WTC11 (cell line): ENCODE measurements around the gene UBE2D2. TPM values are rescaled to one million over a fixed set of nuclear protein-coding genes. Genes with fewer than 3 reads are reported as not detected.
A peak's percentile ranks its signal among the peaks of the same experiment; 100 is the strongest.

ENCODE experiments used
- ATAC-seq: fragments of 200-7000 bp; cut with Tn5 transposase; 2 replicates; pipeline ENCODE4 v1.10.0; 2021; ENCODE audit warnings: mild to moderate bottlenecking, moderate library complexity
- CTCF ChIA-PET: fragments of 300-600 bp; sonication (Branson Sonifier 250); formaldehyde crosslinking; loops from one replicate; lab custom pipeline; 2021; ENCODE audit warnings: antibody characterized with exemption; lab: Charles Lee
- POLR2A ChIA-PET: fragments of 350-600 bp; sonication (Branson Sonifier 250); formaldehyde crosslinking; loops from one replicate; lab custom pipeline; 2021; ENCODE audit warnings: antibody characterized with exemption; lab: Charles Lee
- DNase-seq: peaks from one replicate; pipeline ENCODE4 v3.0.0; 2021; ENCODE audit warnings: low spot score
- H3K27ac Mint-ChIP-seq: 2 replicates; pipeline ENCODE4 v1.8.0; 2021; ENCODE audit warnings: mixed read lengths
- H3K27me3 Mint-ChIP-seq: 2 replicates; pipeline ENCODE4 v1.8.0; 2021; ENCODE audit warnings: low read depth, mild to moderate bottlenecking, moderate library complexity, mixed read lengths
- H3K36me3 Mint-ChIP-seq: 2 replicates; pipeline ENCODE4 v1.8.0; 2021; ENCODE audit warnings: mixed read lengths
- H3K4me1 Mint-ChIP-seq: 2 replicates; pipeline ENCODE4 v1.8.0; 2022; ENCODE audit warnings: mixed read lengths
- H3K4me3 Mint-ChIP-seq: 2 replicates; pipeline ENCODE4 v1.8.0; 2021; ENCODE audit warnings: mild to moderate bottlenecking, moderate library complexity, mixed read lengths
- H3K9me3 Mint-ChIP-seq: 2 replicates; pipeline ENCODE4 v1.8.0; 2021; ENCODE audit warnings: mixed read lengths
- ATF1 ChIP-seq: sonication (generic); formaldehyde crosslinking; IDR thresholded peaks from 2 replicates; pipeline ENCODE4 v1.8.1; 2023; ENCODE audit warnings: mild to moderate bottlenecking, moderate library complexity, missing genetic modification reagents
- CBFB ChIP-seq: sonication (generic); formaldehyde crosslinking; IDR thresholded peaks from 2 replicates; pipeline ENCODE4 v1.8.1; 2022; ENCODE audit warnings: mild to moderate bottlenecking, low read depth, missing genetic modification reagents
- EMX1 ChIP-seq: fragments of 250-450 bp; sonication (Bioruptor Pico); IDR thresholded peaks from 2 replicates; pipeline ENCODE4 v1.8.0; 2021; ENCODE audit warnings: mild to moderate bottlenecking
- FOXK1 ChIP-seq: sonication (generic); formaldehyde crosslinking; IDR thresholded peaks from 2 replicates; pipeline ENCODE4 v1.8.0; 2022; ENCODE audit warnings: mild to moderate bottlenecking, moderate library complexity, missing genetic modification reagents
- FOXP1 ChIP-seq: sonication (generic); formaldehyde crosslinking; IDR thresholded peaks from 2 replicates; pipeline ENCODE4 v1.8.0; 2022; ENCODE audit warnings: missing genetic modification reagents, mild to moderate bottlenecking, moderate library complexity, borderline replicate concordance
- GRHL2 ChIP-seq: fragments of 250-450 bp; sonication (Bioruptor Pico); IDR thresholded peaks from 2 replicates; pipeline ENCODE4 v1.8.0; 2022; ENCODE audit warnings: mild to moderate bottlenecking, moderate library complexity; ENCODE audit not compliant: insufficient replicate concordance, severe bottlenecking
- GTF2I ChIP-seq: fragments of 250-450 bp; sonication (Bioruptor Pico); conservative IDR thresholded peaks from 2 replicates; pipeline ENCODE4 v1.4.0; 2021; ENCODE audit warnings: mild to moderate bottlenecking
- NFE2L1 ChIP-seq: sonication (generic); formaldehyde crosslinking; IDR thresholded peaks from 2 replicates; pipeline ENCODE4 v1.8.1; 2023; ENCODE audit warnings: missing genetic modification reagents
- NFYB ChIP-seq: sonication (generic); formaldehyde crosslinking; conservative IDR thresholded peaks from 2 replicates; pipeline ENCODE4 v1.8.0; 2022; ENCODE audit warnings: low read depth, missing genetic modification reagents
- NR3C1 ChIP-seq: sonication (generic); formaldehyde crosslinking; conservative IDR thresholded peaks from 2 replicates; pipeline ENCODE4 v1.8.1; 2023; ENCODE audit warnings: low read depth, mild to moderate bottlenecking, missing genetic modification reagents
- RORB ChIP-seq: fragments of 250-450 bp; sonication (Bioruptor Pico); IDR thresholded peaks from 2 replicates; pipeline ENCODE4 v1.9.0; 2021; ENCODE audit warnings: mild to moderate bottlenecking
- SMAD3 ChIP-seq: sonication (generic); formaldehyde crosslinking; IDR thresholded peaks from 2 replicates; pipeline ENCODE4 v1.8.0; 2022; ENCODE audit warnings: missing genetic modification reagents, mild to moderate bottlenecking, borderline replicate concordance
- TCF7 ChIP-seq: sonication (generic); formaldehyde crosslinking; IDR thresholded peaks from 2 replicates; pipeline ENCODE4 v1.8.0; 2022; ENCODE audit warnings: mild to moderate bottlenecking, low read depth, missing genetic modification reagents, moderate library complexity
- TEAD4 ChIP-seq: sonication (generic); formaldehyde crosslinking; IDR thresholded peaks from 2 replicates; pipeline ENCODE4 v1.8.0; 2022; ENCODE audit warnings: mild to moderate bottlenecking, missing genetic modification reagents
- TP53 ChIP-seq: sonication (generic); formaldehyde crosslinking; IDR thresholded peaks from 2 replicates; pipeline ENCODE4 v1.8.1; 2023; ENCODE audit warnings: mild to moderate bottlenecking, missing genetic modification reagents
- total RNA-seq: library from RNA; stranded (reverse); gene quantifications from 3 replicates; pipeline ENCODE4 v1.2.3, GENCODE V29; 2021
- TF ChIP-seq, protein P1 (sequence below): sonication (generic); formaldehyde crosslinking; IDR thresholded peaks from 2 replicates; pipeline ENCODE4 v1.8.1; 2022; ENCODE audit warnings: mild to moderate bottlenecking, missing genetic modification reagents, moderate library complexity, borderline replicate concordance
- TF ChIP-seq, protein P2 (sequence below): sonication (generic); formaldehyde crosslinking; IDR thresholded peaks from 2 replicates; pipeline ENCODE4 v1.8.1; 2023; ENCODE audit warnings: mild to moderate bottlenecking, missing genetic modification reagents, borderline replicate concordance
- TF ChIP-seq, protein P3 (sequence below): sonication (generic); formaldehyde crosslinking; IDR thresholded peaks from 2 replicates; pipeline ENCODE4 v1.8.1; 2022; ENCODE audit warnings: mild to moderate bottlenecking, moderate library complexity, missing genetic modification reagents
- TF ChIP-seq, protein P4 (sequence below): sonication (generic); formaldehyde crosslinking; IDR thresholded peaks from 2 replicates; pipeline ENCODE4 v1.8.0; 2022; ENCODE audit warnings: missing genetic modification reagents
- TF ChIP-seq, protein P5 (sequence below): sonication (generic); formaldehyde crosslinking; IDR thresholded peaks from 2 replicates; pipeline ENCODE4 v1.8.0; 2022; ENCODE audit warnings: mild to moderate bottlenecking, missing genetic modification reagents

Gene UBE2D2
- total RNA-seq, 1 experiment from 2014 or later: 183 TPM

DNA sequence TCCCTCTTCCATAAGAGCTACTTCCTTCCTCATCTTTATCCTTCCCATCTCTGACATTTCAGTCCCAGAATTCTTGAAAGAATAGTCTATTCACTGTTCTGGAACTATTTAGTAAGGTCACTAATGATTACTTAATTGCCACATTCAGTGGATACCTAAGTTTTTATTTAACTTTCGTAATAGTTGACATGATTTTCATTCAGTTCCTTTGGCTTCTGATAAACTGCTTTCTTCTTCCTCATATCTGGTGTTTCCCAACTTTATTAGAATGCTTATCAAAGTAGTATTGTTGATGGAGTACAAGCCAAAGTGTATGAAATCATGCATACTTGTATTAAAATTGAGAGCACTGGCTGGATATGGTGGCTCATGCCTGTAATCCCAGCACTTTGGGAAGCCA lies 10.8 kb downstream of the UBE2D2 start:
- no peak for TF ChIP-seq GTF2I
- TF ChIP-seq NR3C1 (CRISPR knock-in tag): no peak
- TF ChIP-seq TEAD4 (CRISPR knock-in tag): no peak
- TF ChIP-seq, protein P1, sequence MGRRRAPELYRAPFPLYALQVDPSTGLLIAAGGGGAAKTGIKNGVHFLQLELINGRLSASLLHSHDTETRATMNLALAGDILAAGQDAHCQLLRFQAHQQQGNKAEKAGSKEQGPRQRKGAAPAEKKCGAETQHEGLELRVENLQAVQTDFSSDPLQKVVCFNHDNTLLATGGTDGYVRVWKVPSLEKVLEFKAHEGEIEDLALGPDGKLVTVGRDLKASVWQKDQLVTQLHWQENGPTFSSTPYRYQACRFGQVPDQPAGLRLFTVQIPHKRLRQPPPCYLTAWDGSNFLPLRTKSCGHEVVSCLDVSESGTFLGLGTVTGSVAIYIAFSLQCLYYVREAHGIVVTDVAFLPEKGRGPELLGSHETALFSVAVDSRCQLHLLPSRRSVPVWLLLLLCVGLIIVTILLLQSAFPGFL: no peak
- no peak for TF ChIP-seq GRHL2 (CRISPR knock-in tag)
- TF ChIP-seq, protein P2, sequence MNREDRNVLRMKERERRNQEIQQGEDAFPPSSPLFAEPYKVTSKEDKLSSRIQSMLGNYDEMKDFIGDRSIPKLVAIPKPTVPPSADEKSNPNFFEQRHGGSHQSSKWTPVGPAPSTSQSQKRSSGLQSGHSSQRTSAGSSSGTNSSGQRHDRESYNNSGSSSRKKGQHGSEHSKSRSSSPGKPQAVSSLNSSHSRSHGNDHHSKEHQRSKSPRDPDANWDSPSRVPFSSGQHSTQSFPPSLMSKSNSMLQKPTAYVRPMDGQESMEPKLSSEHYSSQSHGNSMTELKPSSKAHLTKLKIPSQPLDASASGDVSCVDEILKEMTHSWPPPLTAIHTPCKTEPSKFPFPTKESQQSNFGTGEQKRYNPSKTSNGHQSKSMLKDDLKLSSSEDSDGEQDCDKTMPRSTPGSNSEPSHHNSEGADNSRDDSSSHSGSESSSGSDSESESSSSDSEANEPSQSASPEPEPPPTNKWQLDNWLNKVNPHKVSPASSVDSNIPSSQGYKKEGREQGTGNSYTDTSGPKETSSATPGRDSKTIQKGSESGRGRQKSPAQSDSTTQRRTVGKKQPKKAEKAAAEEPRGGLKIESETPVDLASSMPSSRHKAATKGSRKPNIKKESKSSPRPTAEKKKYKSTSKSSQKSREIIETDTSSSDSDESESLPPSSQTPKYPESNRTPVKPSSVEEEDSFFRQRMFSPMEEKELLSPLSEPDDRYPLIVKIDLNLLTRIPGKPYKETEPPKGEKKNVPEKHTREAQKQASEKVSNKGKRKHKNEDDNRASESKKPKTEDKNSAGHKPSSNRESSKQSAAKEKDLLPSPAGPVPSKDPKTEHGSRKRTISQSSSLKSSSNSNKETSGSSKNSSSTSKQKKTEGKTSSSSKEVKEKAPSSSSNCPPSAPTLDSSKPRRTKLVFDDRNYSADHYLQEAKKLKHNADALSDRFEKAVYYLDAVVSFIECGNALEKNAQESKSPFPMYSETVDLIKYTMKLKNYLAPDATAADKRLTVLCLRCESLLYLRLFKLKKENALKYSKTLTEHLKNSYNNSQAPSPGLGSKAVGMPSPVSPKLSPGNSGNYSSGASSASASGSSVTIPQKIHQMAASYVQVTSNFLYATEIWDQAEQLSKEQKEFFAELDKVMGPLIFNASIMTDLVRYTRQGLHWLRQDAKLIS: no peak
- TF ChIP-seq RORB (CRISPR knock-in tag): no peak
- TF ChIP-seq FOXP1 (CRISPR knock-in tag): no peak
- TF ChIP-seq, protein P3, sequence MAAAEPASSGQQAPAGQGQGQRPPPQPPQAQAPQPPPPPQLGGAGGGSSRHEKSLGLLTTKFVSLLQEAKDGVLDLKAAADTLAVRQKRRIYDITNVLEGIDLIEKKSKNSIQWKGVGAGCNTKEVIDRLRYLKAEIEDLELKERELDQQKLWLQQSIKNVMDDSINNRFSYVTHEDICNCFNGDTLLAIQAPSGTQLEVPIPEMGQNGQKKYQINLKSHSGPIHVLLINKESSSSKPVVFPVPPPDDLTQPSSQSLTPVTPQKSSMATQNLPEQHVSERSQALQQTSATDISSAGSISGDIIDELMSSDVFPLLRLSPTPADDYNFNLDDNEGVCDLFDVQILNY (CRISPR knock-in tag): no peak
- TF ChIP-seq TCF7 (CRISPR knock-in tag): no peak
- TF ChIP-seq FOXK1 (CRISPR knock-in tag): no peak
- TF ChIP-seq NFE2L1 (CRISPR knock-in tag): no peak
- no peak for TF ChIP-seq EMX1 (CRISPR knock-in tag)
- TF ChIP-seq SMAD3: no peak
- TF ChIP-seq, protein P4, sequence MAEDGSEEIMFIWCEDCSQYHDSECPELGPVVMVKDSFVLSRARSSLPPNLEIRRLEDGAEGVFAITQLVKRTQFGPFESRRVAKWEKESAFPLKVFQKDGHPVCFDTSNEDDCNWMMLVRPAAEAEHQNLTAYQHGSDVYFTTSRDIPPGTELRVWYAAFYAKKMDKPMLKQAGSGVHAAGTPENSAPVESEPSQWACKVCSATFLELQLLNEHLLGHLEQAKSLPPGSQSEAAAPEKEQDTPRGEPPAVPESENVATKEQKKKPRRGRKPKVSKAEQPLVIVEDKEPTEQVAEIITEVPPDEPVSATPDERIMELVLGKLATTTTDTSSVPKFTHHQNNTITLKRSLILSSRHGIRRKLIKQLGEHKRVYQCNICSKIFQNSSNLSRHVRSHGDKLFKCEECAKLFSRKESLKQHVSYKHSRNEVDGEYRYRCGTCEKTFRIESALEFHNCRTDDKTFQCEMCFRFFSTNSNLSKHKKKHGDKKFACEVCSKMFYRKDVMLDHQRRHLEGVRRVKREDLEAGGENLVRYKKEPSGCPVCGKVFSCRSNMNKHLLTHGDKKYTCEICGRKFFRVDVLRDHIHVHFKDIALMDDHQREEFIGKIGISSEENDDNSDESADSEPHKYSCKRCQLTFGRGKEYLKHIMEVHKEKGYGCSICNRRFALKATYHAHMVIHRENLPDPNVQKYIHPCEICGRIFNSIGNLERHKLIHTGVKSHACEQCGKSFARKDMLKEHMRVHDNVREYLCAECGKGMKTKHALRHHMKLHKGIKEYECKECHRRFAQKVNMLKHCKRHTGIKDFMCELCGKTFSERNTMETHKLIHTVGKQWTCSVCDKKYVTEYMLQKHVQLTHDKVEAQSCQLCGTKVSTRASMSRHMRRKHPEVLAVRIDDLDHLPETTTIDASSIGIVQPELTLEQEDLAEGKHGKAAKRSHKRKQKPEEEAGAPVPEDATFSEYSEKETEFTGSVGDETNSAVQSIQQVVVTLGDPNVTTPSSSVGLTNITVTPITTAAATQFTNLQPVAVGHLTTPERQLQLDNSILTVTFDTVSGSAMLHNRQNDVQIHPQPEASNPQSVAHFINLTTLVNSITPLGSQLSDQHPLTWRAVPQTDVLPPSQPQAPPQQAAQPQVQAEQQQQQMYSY (CRISPR knock-in tag): no peak
- TF ChIP-seq ATF1 (CRISPR knock-in tag): no peak
- TF ChIP-seq CBFB (CRISPR knock-in tag): no peak
- TF ChIP-seq NFYB (CRISPR knock-in tag): no peak
- no peak for TF ChIP-seq TP53 (CRISPR knock-in tag)
- TF ChIP-seq, protein P5, sequence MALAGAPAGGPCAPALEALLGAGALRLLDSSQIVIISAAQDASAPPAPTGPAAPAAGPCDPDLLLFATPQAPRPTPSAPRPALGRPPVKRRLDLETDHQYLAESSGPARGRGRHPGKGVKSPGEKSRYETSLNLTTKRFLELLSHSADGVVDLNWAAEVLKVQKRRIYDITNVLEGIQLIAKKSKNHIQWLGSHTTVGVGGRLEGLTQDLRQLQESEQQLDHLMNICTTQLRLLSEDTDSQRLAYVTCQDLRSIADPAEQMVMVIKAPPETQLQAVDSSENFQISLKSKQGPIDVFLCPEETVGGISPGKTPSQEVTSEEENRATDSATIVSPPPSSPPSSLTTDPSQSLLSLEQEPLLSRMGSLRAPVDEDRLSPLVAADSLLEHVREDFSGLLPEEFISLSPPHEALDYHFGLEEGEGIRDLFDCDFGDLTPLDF (CRISPR knock-in tag): no peak
- TF ChIP-seq, all 79 proteins: peak for 0
- POLR2A ChIA-PET: interaction anchor here (0.7 kb wide), 2 partner anchors 47 to 153 kb away, joined by 3 to 4 read pairs; no protein-coding TSS in a partner anchor
- no peak overlapping the region for H3K4me3 Mint-ChIP-seq
- peaks cover 10% of the 10 kb centered on the region for H3K36me3 Mint-ChIP-seq
- ATAC-seq (no peak), DNase-seq (no peak)
- peak overlapping the region; percentile 29 for H3K27ac Mint-ChIP-seq
- no peaks in the 10 kb centered on the region for H3K9me3 Mint-ChIP-seq
- CTCF ChIA-PET: interaction anchor here (0.7 to 0.9 kb wide), 2 partner anchors 16 to 28 kb away, joined by 3 read pairs; no protein-coding TSS in a partner anchor
- no peaks in the 10 kb centered on the region for H3K27me3 Mint-ChIP-seq
- peaks cover 23% of the 10 kb centered on the region for H3K4me1 Mint-ChIP-seq
